Glomerular visceral epithelial cell (primary cell): Measurements from ENCODE around the gene FBP1.

ENCODE experiments used
- DNase-seq: peaks from one replicate; pipeline ENCODE4 v3.0.0-alpha.2; 2016; ENCODE audit errors: extremely low spot score

FBP1 gene

GRCh38 chr9:94639061-94639998 lies at the start of gene FBP1:
FBP1 (minus strand) TSS chr9:94639518; CDS start chr9:94639310, 208 bp downstream.
- DNase-seq: no peak

GRCh38 chr9:94687451-94687850 lies 48.1 kb upstream of the FBP1 start:
- no peak for DNase-seq

GRCh38 chr9:94685359-94685758 lies 46.0 kb upstream of the FBP1 start:
- DNase-seq: no peak

- DNase-seq: peak; percentile 82
Measured at GRCh38 chr9:94681508-94681907, 42.2 kb upstream of the FBP1 start.

DNA sequence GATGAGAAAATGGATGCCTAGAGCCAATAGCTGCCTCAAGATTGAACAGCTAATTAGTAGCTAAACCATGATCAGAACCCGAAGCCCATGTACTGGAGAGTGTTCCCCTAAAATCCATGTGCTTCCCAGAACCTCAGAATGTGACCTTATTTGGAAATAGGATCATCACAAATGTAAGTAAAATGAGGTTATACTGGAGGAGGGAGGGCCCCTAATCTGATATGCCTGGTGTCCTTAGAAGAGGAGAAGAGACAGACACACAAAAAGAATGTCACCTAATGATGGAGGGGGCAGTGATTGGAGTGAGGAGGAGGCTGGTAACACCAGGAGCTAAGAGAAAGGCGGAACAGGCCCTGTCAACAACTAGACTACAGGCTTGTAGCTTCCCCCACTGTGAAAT lies 41.3 kb upstream of the FBP1 start:
- DNase-seq: no peak

DNA sequence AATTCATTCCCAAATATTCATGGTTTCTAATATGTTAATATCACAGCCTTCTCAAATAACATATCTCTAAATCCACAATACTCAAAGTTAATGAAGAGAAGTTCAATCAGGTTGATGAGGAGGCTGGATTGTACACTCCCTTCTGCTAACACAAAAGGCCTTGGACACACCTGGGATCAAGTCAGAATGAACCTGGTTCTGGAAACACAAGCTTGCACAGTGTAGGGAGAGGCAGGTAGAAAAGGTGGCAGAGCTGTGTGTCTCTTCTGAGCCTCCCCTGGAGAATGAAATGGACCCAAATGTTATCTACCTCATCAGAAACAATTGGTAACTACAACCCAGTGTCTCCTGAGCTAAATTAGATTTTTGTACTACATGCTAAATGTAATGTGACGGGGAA lies 40.7 kb upstream of the FBP1 start:
- no peak for DNase-seq

DNA sequence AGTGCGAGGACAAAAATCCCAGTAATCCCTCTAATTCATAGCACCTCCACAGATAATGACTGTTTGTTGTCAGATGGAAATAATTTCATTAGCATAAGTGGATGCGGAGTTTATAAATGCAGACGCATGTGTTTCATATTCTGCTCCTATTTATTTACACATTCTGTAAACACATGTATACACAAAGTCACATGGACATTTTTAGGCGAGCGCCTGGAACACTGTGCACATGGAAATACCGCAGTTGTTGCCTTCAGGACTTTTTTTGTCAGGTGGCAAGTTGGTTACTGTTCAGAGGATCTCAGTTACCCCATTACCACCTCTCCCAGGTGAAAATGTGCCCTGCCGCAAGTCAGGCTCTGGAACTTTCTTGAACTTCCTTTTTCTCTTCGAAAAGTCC lies 40.3 kb upstream of the FBP1 start:
- no peak for DNase-seq

GRCh38 chr9:94677929-94678328 lies 38.6 kb upstream of the FBP1 start:
- DNase-seq: no peak

DNA sequence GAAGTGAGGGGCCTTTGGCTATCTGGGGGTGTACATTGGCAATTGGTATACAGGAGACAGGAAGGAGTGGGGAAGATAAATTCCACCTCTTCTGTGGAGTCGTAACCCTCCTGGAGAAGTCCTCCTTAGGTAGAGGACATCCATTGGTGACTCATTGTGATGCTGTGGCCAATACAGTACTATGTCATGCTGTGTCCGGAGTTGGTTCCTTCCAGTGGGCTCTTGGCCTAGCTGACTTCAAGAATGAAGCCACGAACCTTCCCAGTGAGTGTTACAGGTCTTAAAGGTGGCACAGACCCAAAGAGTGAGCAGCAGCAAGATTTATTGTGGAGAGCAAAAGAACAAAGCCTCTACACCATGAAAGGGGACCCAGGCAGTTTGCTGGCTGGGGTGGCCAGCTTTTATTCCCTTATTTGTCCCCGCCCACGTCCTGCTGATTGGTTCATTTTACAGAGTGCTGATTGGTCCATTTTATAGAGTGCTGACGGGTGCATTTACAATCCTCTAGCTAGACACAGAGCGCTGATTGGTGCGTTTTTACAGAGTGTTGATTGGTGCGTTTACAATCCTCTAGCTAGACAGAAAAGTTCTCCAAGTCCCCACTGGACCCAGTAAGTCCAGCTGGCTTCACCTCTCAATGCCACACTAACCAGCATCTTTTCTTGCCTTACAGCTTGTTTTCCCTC lies 37.3 kb upstream of the FBP1 start:
- DNase-seq: peak; percentile 16

GRCh38 chr9:94675008-94675881 lies 35.9 kb upstream of the FBP1 start:
- peak; percentile 51 for DNase-seq

DNA sequence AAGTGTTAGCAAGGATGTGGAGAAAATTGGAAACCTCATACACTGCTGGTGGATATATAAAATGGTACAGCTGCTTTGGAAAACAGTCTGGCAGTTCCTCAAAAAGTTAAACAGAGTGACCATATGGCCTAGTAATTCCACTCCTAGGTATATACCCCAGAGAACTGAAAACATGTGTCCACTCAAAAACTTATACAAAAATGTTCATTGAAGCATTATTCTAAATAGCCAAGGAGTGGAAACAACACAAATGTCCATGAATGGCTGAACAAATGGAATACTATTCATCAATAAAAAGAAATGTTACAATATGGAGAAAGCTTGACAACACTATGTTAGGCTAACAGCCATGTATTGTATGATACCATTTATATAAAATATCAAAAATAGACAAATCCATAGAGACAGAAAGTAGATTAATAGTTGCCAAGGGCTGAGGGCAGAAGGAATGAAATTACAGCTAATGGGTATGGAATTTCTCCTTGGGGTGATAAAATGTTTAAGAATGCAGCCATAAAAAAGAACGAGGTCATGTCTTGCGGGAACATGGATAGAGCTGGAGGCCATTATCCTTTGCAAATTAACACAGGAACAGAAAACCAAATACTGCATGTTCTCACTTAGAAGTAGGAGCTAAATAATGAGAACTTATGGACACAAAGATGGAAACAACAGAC lies 33.6 kb upstream of the FBP1 start:
- DNase-seq: peak; percentile 79

DNA sequence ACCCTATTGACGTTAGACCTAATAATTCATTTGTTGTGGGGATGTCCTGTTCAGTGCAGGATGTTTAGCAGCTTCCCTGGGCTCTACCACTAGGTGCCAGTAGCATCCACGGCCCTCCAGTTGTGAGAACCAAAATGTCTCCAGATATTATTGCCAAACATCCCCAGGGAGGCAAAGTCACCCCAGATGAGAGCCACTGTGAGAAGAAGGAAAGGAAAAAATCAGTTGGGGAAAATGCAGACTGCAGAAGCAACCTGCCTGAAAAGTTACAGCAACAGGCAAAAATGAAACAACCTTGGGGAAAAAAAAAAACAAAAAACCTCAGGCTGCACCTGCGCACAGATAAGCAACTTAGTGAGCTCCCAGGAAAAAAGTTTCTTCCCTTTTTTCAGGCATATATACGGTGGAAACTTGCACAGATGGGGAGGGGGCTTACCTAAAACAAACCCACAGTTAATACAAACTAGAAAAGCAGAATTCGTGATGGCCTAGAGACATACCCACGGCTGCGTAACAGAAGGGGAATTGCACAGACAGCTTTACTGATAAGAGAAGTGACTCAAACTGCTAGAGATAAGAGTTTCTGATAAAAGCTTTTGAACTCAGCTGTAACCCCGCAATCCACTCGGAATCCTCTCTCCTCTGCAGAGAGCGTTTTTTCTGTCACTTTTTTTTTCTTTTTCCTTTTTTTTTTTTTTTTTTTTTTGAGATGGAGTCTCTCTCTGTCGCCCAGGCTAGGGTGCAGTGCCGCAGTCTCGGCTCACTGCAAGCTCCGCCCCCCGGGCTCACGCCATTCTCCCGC lies 29.8 kb upstream of the FBP1 start:
- peak; percentile 72 for DNase-seq

GRCh38 chr9:94668418-94668927 lies 29.2 kb upstream of the FBP1 start:
- DNase-seq: peak; percentile 15

GRCh38 chr9:94666364-94667099 lies 27.2 kb upstream of the FBP1 start:
- DNase-seq: no peak

DNA sequence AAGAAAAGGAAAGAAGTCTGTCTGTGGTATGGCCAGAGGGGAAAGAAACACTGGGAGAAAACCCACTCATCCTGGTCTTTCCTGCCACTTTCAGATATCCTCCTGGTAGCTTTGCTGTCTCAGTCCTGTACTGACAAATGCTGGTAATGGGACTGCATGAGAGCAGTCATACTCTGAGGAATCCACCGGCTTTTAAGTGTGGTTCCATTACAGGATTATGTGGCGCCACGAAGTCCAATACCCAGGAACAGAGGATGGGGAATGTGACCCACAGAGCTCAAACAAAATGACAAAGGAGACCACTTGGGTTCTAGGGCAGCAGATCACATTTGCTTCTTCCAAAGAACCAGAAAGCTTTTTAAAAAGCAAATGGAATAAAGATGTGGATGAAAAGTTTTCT lies 26.3 kb upstream of the FBP1 start:
- peak; percentile 9 for DNase-seq

GRCh38 chr9:94664801-94665200 lies 25.5 kb upstream of the FBP1 start:
- DNase-seq: no peak

- no peak for DNase-seq
Measured at GRCh38 chr9:94663640-94664039, 24.3 kb upstream of the FBP1 start.

GRCh38 chr9:94663140-94663539 lies 23.8 kb upstream of the FBP1 start:
- DNase-seq: no peak

- DNase-seq: no peak
Measured at GRCh38 chr9:94657021-94657725, 17.9 kb upstream of the FBP1 start.
